HG03442 (cell line): ENCODE measurements around the gene RTKN2.

ENCODE experiments used
- ATAC-seq: cut with Tn5 transposase; IDR thresholded peaks from one replicate; pipeline ENCODE4 v1.9.1; 2021; ENCODE audit warnings: mild to moderate bottlenecking, moderate library complexity; ENCODE audit not compliant: unreplicated experiment

RTKN2 gene

DNA sequence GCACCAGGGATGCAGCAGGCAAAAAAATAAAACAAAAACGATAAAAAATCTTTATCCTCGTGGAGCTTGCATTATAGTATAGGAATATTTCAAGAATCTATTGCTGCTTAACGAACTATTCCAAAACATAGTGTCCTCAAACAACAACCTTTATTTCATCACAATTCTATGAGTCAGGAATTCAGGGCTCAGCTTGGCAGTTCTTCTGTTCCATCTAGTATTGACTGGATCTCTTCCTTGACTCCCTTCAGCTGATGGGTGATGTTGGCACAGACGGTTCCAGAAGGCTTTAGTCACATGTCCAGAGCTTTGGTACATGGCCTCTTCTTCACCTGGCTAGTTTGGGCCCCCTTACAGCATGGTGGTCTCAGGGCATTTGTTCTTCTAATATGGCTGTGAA, 88.0 kb downstream of the RTKN2 start:
- no peak for ATAC-seq

GRCh38 chr10:62178568-62178967, 90.1 kb downstream of the RTKN2 start:
- ATAC-seq: no peak

- ATAC-seq: no peak
Measured at GRCh38 chr10:62177111-62177510, 91.5 kb downstream of the RTKN2 start.

DNA sequence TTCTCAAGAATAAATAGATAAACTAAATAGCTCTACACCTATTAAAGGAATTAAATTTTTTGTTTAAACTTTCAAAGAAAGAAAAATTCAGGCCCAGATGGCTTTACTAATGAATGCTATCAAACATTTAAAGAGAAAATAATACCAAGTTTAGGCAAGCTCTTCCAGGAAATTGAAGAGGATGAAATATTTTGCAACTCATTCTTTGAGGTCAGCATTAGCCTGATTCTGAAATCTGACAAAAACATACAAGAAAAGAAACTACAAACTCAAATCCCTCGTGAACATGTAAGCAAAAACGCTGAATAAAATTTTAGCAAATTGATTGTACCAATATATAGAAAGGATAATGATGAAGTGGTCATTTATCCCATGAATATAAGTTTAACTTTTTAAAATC, 93.4 kb downstream of the RTKN2 start:
- ATAC-seq: no peak

GRCh38 chr10:62172465-62172864, 96.2 kb downstream of the RTKN2 start:
- no peak for ATAC-seq

DNA sequence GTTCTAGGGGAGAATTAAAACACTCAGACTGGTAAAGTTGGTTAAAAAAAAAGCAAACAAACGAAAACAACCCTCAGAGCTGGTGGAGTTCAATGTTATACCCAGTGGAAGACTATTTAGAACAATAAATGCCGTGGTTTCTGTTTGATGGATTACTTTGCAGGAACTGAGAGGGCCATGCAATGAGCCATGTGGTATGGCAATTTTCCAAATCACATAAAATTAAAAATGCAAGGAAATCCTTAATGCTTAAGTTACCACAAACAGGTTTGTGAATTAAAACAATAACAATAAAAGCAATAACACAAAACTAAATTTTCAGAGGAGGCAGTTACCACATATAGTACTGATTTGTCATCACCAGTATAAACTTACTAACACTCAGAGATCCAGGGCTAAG, 96.9 kb downstream of the RTKN2 start:
- ATAC-seq: no peak

- ATAC-seq: no peak
Measured at GRCh38 chr10:62170732-62171131, 97.9 kb downstream of the RTKN2 start.

DNA sequence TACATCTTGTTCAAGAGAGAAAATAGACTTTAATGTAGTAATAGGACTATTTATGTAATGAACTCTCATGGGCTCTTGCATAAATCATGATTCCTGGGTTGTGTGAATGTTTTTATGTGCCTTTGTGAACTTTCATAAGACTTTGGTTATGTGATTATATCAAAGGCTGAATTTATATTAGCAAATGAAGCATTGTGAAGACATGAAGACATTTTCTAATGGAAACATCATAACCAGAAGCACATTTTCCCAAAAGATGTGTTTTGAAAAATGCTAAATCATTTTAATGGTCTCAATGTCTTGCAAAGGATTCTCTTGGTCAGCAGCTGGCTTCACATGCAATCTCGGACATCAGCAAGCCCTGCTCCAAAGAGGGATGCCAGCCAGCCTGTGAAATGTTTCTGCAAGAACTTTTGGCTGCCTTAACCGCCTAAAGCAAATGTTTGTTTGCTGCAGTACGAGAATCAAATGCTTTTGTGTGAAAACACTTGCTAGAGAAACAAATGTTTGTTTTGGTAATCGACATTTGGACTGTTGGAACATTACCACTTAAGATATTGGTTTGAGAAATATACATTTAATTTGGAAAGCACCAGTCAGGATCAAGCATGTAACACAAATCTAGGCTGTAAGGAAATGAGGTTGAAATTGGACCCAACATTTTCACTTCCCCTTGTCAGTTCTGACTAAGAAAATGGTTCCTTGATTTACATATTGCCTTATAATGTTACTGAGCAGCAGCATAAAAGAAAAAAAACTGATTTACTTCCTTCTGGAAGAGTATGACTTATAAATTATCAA, 102.1 kb downstream of the RTKN2 start:
- ATAC-seq: peak; percentile 99

DNA sequence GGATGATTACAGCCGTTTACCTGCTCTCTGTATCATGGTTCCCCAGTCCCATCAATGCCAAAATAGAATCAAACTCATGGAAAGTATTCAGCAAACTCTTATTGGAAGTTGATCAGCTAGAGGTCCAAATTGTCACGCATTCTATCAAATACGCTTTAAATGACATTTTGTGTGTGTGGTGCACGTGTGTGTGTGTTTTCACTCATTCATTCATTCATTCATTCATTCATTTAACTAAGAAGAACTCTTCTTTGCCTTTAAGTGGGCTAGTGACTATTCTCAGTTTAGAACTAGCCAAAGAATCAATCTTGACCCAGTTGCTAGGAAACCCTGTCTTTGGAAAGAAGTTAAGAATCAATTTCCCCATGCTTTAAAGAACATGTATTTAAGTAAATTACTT, 102.8 kb downstream of the RTKN2 start:
- no peak for ATAC-seq

DNA sequence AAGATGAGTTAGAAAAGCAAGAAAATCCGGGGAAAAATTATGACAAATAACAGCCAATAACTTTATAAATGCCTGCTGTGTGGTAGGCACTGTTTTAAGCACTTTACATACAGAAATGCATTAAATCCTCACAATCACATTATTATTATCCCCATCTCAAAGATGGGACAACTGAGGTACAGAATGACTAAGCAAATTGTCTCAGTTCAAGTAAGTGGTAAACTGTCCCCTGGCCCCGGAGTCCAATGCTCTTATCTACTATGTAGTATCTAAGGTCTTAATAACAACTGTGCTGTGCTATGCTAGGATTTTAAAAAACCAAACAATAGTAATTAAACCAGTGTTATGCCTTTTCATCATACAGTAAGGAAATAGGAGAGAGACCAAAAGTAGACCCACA, 105.6 kb downstream of the RTKN2 start:
- no peak for ATAC-seq

DNA sequence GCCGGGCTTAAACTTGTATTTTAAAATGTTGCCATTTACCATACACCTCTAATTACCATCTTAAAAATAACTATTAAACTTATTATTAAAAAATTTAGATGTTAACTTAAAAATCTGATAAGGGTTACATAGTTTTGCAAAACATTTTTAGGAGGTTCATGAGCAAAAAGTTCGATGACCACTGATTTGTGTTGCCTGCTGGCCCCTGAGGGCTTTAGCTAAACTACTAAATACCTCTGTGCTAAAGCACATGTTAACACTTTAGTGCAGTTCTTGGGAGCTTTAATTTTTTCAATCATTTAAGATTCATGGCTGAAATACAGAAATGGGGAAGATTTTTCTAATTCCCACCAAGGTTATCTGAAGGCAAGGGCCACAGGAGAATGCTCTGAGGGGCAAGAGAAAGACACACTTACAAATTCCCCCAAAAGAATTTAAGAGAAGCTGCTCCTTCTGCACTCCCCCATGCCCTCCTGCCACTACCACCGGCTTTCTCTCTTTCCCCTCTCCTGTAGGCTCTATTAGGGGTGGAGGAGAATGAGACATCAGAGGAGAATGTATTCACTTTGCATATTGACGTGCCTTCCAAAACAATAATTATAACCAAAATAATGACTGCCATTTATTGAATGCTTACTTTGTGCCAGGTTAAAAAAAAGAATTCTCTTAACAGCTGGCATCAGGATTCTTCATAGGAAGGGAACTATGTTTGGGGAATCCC, 106.2 kb downstream of the RTKN2 start:
- no peak for ATAC-seq

DNA sequence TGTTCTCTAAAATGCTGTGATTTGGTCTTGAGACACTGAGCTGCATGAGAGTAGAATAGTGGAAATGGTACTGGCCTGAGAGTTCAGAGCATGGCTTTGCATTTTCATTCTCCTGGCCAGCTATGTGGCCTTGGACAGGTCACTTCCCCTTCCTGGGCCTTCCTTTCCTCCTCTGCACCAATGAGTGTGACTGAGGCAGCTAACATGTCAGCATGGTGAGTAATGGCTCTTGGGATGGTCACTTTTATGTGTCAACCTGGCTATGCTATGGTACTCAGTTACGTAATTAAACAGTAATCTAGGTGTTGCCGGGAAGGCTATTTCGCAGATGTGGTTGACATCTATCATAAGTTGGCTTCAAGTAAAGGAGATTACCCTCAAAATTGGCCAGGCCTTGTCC, 109.3 kb downstream of the RTKN2 start:
- no peak for ATAC-seq

DNA sequence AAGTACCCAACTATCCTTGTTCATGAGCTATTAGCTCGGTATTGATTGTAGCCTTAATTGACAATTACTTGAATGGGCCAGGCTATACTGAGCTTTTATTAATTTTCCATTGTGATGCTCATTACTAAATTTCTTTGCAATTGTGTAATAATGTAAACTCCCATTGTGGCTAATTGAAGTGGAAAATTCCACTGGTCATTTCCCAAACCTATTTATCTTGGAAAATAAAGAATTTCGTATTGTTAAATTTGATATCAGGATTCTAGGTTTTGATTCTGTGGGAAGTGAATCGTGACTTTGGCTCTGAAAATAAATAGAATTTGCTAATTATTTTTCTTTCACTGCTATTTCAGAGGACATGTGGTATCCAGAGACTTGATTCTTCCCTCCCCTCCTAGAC, 111.0 kb downstream of the RTKN2 start:
- ATAC-seq: no peak

DNA sequence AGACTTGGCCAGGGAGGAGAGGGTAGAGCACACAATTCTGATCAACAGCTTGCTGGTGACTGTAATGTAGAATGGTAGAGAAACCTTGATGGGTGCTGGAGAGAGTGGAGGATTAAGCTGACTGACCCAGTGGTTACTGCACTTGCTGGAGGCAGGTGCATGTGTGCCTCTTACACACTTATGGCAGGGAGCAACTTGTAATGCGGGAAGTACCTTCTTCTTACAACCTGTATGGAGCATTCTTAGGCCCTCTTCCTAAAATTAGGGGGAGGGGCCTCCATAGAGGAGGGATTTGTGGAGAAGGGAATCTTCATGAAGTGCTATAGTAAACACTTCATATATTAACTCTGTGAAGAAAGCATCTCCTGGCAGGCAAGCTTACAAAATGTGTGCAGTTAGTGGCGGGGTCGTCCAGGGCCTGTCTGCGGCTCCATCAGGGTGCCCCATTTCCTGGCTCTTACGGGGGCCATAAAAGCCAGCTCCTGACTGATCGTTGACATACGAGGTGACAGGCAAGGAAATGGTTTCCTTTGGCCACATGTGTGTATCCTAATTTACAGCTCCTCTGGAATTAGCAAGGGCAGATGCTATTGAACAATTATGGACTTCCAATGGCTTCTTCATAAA, 113.5 kb downstream of the RTKN2 start:
- no peak for ATAC-seq

DNA sequence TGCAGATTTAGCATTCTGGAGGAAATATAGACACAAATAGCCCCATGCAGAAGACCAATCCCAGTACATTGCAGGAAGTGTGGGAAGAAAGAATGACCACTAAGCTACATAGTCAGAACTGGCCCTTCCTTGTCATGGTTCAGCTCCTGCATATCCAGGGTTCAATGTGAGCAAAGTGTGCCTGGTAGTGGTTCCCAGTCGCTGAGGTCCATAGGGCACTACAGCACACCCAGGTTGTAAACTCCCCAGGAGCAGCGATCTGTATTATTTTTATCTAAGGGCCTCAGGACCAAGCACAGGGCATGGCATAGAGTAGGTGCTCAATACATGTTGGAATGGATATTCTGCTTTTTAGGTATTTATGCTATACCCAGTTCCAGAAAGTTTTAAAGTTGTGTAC, 114.4 kb downstream of the RTKN2 start:
- no peak for ATAC-seq

GRCh38 chr10:62153191-62153590, 115.5 kb downstream of the RTKN2 start:
- ATAC-seq: no peak

DNA sequence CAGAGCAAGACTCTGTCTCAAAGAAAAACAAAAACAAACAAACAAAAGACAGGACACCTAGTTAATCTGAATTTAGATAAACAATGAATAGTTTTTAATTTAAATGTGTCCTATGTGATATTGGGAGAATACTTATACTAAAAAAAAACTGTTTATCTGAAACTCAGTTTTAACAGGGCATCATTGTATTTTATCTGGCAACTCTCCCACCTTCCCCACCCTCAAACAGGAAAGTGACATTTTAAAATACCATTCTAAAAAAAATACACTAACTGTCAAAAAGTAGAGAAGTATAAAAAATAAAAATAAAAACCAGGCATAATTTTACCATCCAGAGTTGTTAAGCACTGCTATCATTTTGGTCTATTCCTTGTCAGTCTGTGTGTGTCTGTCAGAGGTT, 119.0 kb downstream of the RTKN2 start:
- ATAC-seq: no peak

GRCh38 chr10:62148155-62148554, 120.5 kb downstream of the RTKN2 start:
- ATAC-seq: no peak

DNA sequence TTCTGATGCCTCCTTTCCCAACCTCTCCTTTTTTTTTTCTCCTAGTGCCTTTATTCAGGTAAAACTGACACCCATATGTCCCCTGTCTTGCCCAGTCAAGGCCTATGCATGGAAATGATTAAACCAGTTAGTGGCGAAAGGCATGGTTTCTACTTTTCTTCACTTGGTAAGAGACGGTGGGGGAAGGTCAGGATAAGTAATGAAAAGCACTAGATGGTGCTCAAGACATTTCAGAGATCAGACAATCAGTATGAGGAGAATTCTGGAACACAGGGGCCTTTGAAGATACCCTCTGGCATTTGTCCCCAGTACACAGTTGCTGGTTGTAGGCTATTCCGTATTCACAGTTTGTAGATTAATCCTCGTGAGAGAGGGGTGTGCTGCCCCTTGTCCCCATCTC, 121.2 kb downstream of the RTKN2 start:
- ATAC-seq: no peak

- ATAC-seq: no peak
Measured at GRCh38 chr10:62136931-62137330, 131.7 kb downstream of the RTKN2 start.

- ATAC-seq: peak; percentile 94
Measured at GRCh38 chr10:62133618-62134017, 135.0 kb downstream of the RTKN2 start.
